IPS-15b (cell line): ENCODE data around the gene NANP.

Experiments used
- H3K27me3 ChIP-seq: one replicate; pipeline ENCODE4 v1.6.1; 2013; ENCODE audit warnings: low read length; ENCODE audit not compliant: control insufficient read depth, insufficient read depth
- H3K36me3 ChIP-seq: one replicate; pipeline ENCODE4 v1.6.1; 2013; ENCODE audit warnings: low read length; ENCODE audit not compliant: control insufficient read depth, insufficient read depth
- H3K4me1 ChIP-seq: one replicate; pipeline ENCODE4 v1.6.1; 2013; ENCODE audit warnings: mild to moderate bottlenecking, low read length; ENCODE audit not compliant: control insufficient read depth, insufficient read depth
- H3K4me3 ChIP-seq: one replicate; pipeline ENCODE4 v1.5.1; 2013; ENCODE audit warnings: low read depth, low read length
- H3K9ac ChIP-seq: one replicate; pipeline ENCODE4 v1.6.1; 2013; ENCODE audit warnings: low read depth, mild to moderate bottlenecking, low read length
- H3K9me3 ChIP-seq: one replicate; pipeline ENCODE4 v1.6.1; 2013; ENCODE audit warnings: mild to moderate bottlenecking, low read length; ENCODE audit not compliant: control insufficient read depth, insufficient read depth

NANP gene

DNA sequence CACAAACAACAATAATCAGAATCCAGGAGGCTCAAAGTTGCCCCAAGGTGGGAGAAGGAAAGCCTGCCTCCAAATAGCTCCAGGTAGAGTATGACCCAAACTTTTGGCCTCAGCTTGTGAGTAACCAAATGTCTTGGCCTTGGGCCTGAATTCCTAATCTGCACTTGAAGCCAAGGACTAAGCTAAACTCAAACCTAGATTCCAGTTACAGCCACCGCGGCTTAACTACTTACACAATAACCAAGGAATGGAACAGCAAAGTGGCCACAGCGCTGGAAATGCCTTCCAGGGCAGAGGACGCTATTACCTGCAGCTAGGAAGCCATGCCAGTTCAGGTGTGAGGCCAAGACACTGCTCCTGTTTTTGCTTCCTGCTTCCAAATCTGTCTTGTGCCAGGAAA lies 43.1 kb downstream of the NANP start:
- Histone ChIP-seq H3K4me1 (no peaks in the 10 kb centered on the region), H3K9ac (no peak overlapping the region), H3K27me3 (no peaks in the 10 kb centered on the region), H3K4me3 (no peak overlapping the region), H3K36me3 (no peaks in the 10 kb centered on the region), H3K9me3 (no peaks in the 10 kb centered on the region)

DNA sequence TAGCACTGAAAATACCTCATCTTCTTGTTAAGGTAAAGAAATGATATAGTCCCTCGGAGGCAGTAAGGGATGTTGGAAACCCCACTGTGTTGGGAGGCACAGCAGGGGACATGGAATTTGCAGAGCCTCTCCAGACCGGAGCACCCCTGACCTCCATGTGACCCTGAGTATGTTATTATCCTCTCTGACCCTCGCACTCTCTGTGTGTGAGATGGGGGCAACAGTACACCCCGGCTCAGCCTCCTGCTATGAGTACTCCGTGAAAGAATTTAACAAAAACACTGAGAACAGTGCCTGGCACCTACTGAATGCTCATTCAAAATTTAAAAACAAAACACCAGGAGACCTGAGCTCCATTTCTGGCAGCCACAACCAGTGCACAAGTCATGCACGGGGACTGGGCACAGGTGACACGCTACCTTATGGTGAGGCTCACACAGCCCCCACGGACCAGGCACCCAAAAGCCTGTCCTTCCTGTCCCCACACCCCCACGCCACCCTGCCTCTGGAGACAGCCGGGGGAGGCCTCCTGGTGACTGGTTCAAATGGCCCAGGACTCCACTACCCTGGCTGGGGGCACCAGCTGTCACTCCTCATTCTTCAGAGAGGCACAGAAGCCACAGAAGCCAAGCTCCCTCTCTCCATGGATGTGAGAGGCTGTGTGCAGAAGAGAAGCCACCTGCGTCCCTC lies 44.6 kb downstream of the NANP start:
- Histone ChIP-seq H3K4me1 (no peaks in the 10 kb centered on the region), H3K27me3 (no peaks in the 10 kb centered on the region), H3K9me3 (no peaks in the 10 kb centered on the region), H3K36me3 (no peaks in the 10 kb centered on the region), H3K9ac (no peak overlapping the region), H3K4me3 (no peak overlapping the region)

DNA sequence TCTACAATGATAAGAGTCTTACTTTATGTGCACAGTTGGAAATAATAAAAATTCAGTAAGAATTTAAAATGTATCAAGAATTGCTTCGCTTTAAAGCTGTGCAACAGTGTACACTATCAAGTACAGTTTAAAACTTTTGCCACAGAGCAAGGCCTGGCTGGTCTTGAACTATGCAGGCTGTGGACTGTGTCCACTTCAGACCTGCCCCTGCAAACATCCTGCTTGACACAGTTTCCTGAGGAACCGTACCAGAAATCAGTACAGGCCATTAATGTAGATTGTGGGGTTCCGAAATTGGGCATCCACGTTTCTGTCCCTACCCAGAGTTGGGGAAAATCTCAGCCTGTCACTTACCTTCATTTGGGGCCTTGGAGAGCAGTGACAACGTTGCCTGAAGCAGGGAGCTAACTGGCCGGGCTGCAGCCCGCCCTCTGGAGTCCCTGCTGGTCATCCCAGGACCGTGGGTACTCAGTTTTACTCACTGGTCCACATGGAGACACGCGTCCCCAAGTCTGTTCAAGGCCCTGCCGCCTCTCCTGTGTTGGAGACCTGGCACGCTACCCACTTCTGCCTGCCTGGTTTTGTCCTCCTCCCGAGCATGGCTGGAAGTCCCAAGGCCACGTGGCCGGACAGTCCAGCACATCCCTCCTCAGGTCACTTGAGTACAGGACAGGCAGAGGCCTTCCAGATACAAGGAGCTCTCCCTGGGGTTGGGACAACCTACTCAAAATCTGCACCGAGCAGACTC lies 46.9 kb downstream of the NANP start:
- no peak overlapping the region for H3K9ac ChIP-seq
- H3K27me3 ChIP-seq, result no peaks in the 10 kb centered on the region
- no peaks in the 10 kb centered on the region for H3K36me3 ChIP-seq
- no peak overlapping the region for H3K4me3 ChIP-seq
- H3K9me3 ChIP-seq, result no peaks in the 10 kb centered on the region
- peaks cover 4% of the 10 kb centered on the region for H3K4me1 ChIP-seq

DNA sequence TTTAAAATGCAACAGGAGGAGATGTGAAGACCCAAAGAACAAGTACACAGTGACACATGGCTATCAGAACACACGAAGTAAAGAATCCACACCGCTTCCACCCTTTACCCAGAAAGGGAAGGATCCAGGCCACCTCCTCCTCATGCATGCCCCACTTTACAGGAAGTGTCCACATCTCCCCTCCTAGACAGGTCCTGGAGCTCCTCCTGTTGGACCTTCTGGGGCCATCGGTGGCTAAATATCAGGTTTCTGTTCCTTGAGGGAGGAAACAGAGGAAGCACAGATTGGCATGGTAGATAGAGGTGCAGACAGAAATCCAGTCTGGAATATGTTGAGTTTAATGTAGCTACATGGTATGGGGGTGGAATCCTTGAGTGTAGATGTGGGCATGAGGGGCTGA lies 49.4 kb downstream of the NANP start:
- peaks cover 2% of the 10 kb centered on the region for H3K36me3 ChIP-seq
- peaks cover 4% of the 10 kb centered on the region for H3K4me1 ChIP-seq
- no peaks in the 10 kb centered on the region for H3K9me3 ChIP-seq
- H3K9ac ChIP-seq, result no peak overlapping the region
- no peak overlapping the region for H3K4me3 ChIP-seq
- H3K27me3 ChIP-seq, result no peaks in the 10 kb centered on the region

DNA sequence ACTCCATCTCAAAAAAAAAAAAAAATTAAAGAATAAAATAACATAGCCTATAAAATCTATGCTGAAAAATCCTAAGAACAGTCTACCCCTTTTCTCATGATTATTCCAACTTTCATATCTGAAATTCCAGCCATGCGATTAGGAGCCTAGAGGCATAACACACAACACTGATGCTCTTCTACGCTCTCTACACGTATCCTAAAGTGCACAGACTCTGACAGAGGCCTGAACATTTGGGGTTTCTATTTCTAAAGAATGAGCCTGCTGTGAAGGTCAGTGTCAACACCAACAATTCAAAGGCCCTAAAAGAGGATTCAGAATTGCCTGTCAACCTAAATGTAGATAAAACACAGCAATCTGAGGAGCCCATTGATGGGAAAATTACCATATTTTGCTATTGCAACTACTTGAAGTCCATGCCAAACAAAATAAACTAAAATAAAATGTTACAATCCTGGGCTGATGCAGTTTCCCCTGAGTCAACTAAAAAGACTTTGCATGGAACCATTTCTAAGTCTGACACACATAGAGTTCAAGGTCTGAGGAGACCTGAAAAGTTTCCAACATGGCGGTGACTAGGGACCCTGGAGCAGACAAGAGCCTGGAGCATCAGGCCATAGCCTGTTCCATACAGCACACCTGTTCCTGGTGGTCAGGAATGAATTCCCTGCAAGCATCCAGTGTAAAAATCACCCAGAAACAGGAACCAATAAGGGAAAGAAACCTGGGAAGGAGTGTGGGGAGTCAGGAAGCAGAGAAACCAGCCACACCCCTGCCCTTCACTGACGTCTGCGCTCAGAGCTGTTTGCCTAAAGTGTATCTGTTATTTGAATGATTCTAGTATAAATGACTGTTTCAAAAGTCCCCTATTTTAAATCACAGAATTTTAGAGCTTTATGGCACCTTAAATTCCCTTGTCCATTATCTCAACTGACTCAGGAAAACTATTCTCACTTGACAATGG lies 50.2 kb downstream of the NANP start:
- Histone ChIP-seq H3K9me3 (no peaks in the 10 kb centered on the region), H3K27me3 (no peaks in the 10 kb centered on the region), H3K4me1 (peaks cover 4% of the 10 kb centered on the region), H3K9ac (no peak overlapping the region), H3K4me3 (no peak overlapping the region), H3K36me3 (peaks cover 2% of the 10 kb centered on the region)

DNA sequence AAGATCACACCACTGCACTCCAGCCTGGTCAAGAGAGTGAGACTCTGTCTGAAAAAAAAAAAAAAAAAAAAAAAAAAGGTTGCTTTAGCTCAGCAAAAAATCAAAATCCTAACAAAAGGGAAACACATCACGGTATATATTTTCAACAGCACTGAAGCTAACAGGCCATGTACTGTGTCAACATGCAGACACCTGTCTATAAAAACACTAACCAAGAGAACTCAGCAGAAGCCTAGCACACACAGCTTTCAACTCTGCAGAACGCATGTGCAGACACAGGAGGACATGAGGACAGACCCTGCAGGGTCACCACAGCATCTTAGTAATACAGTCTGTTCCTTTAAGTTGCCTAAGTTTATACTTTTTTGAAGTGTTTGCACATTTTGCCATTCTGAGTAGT lies 52.0 kb downstream of the NANP start:
- Histone ChIP-seq H3K9me3 (no peaks in the 10 kb centered on the region), H3K9ac (no peak overlapping the region), H3K36me3 (peaks cover 2% of the 10 kb centered on the region), H3K4me3 (no peak overlapping the region), H3K4me1 (peaks cover 4% of the 10 kb centered on the region), H3K27me3 (no peaks in the 10 kb centered on the region)

DNA sequence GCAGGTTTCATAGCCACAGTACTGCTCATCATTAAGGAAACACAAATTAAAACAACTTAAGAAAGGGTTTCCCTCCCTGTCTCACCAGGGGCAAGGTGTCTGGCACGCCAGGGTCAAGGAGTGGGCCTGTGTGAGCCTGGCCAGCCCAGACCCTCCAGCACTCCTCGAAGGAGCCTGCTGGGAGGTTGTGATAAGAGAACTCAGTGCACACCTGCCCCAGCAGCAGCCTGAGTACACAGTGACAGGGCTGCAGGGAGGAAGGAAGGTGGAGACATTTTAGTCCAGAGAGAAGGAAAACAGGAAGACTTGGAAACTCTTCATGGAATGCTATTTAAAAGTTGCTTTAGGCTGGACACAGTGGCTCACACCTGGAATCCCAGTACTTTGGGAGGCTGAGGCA lies 52.6 kb downstream of the NANP start:
- Histone ChIP-seq H3K9me3 (no peaks in the 10 kb centered on the region), H3K9ac (no peak overlapping the region), H3K4me1 (peaks cover 4% of the 10 kb centered on the region), H3K4me3 (no peak overlapping the region), H3K36me3 (peaks cover 2% of the 10 kb centered on the region), H3K27me3 (no peaks in the 10 kb centered on the region)

DNA sequence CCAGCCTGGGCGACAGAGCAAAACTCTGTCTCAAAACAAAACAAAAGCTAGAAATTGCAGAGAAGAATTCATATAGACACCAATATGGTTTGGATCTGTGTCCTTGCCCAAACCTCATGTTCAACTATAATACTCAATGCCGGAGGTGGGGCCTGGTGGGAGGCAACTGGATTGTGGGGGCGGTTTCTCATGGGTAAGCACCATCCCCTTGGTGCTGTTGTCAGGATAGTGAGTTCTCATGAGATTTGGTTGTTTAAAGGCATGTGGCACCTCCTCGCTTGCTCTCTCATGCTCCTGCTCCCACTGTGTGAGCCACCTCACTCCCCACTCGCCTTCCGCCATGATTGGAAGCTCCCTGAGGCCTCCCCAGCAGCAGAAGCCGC lies 53.7 kb downstream of the NANP start:
- no peak overlapping the region for H3K9ac ChIP-seq
- no peaks in the 10 kb centered on the region for H3K9me3 ChIP-seq
- H3K27me3 ChIP-seq, result no peaks in the 10 kb centered on the region

DNA sequence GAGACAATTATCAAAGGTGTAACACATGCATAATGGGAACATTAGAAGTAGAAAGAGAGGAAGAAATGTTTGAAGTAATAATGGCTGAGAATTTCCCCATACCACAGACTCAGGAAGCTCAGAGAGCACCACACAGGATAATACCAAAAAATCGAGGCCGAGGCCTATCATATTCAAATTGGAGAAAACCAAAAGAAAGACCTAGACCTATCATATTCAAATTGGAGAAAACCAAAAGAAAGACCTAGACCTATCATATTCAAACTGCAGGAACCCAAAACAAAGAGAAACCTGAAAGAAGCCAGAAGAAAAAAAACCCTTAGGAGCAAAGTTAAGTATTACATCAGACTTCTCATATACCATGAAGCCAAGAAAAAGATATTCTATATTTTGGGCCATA lies 56.5 kb downstream of the NANP start:
- no peak overlapping the region for H3K9ac ChIP-seq
- no peaks in the 10 kb centered on the region for H3K9me3 ChIP-seq
- no peaks in the 10 kb centered on the region for H3K27me3 ChIP-seq
- peaks cover 8% of the 10 kb centered on the region for H3K4me1 ChIP-seq
- H3K4me3 ChIP-seq, result no peak overlapping the region
- peaks cover 2% of the 10 kb centered on the region for H3K36me3 ChIP-seq

More for the DNA sequence above, 53.7 kb downstream of the NANP start:
- H3K36me3 ChIP-seq, result peaks cover 2% of the 10 kb centered on the region
- H3K4me1 ChIP-seq, result peaks cover 12% of the 10 kb centered on the region
- H3K4me3 ChIP-seq, result no peak overlapping the region

DNA sequence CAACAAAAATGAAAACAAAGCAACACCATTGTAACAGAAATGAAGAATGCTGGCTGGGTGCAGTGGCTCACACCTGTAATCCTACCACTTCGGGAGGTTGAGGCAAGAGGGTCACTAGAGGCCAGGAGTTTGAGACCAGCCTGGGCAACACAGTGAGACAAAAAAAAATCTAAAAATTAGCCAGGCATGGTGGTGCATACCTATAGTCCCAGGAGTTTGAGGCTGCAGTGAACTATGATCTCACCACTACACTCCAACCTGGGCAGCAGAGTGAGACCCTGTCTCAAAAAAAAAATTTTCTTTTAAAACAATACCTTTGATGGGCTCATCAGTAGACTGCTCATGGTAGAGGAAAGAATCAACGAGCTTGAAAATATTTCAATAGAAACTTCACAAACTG lies 57.0 kb downstream of the NANP start:
- no peaks in the 10 kb centered on the region for H3K27me3 ChIP-seq
- H3K4me1 ChIP-seq, result peaks cover 8% of the 10 kb centered on the region
- H3K9me3 ChIP-seq, result no peaks in the 10 kb centered on the region
- no peak overlapping the region for H3K4me3 ChIP-seq
- H3K9ac ChIP-seq, result no peak overlapping the region
- H3K36me3 ChIP-seq, result peaks cover 2% of the 10 kb centered on the region

DNA sequence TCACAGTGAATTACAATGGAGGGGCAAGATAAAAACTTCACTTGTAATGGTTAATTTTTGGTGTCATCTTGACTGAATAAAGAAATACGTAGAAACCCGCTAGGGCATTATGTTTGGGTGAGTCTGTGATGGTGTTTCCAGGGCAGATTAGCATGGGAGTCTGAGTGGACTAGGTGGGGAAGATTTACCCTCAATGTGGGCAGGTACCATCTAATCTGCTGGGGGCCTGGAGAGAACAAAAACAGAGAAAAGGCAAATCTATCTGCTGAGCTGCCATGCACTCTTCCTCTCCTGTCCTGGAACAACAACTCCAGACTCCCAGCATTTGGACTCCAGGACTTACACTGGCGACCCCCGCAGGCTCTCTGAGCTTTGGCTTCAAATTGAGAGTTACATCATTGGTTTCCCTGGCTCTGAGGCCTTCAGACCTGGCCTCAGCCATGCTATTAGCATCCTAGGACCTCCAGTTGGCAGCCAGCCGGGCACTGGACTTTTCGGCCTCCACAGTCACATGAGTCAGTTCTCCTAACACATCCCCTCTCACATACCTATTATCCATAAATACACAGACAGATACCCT lies 58.1 kb downstream of the NANP start:
- Histone ChIP-seq H3K4me3 (no peak overlapping the region), H3K27me3 (no peaks in the 10 kb centered on the region), H3K9ac (no peak overlapping the region), H3K4me1 (peaks cover 8% of the 10 kb centered on the region), H3K36me3 (no peaks in the 10 kb centered on the region), H3K9me3 (no peaks in the 10 kb centered on the region)
